Epithelial cell of proximal tubule (primary cell): ENCODE measurements around the gene DCTD. TPM values are rescaled to one million over a fixed set of nuclear protein-coding genes. Genes with fewer than 3 reads are reported as not detected.

Experiments used
- DNase-seq: peaks from one replicate; pipeline ENCODE4 v3.0.0-alpha.2; 2011; ENCODE audit warnings: low read depth
- H3K4me3 ChIP-seq: 2 replicates; pipeline ENCODE4 v1.5.1; 2011; ENCODE audit warnings: low read depth, mild to moderate bottlenecking, low read length
- total RNA-seq: library from RNA; depleted of rRNA; stranded (reverse); fragments of >200 nt; gene quantifications from 2 replicates; pipeline ENCODE4 v1.2.3, GENCODE V29; 2015
- TF ChIP-seq, protein P1 (sequence below): conservative IDR thresholded peaks from 2 replicates; pipeline ENCODE4 v1.5.1; 2012; ENCODE audit warnings: low read depth, mild to moderate bottlenecking, low read length

The DCTD gene
- total RNA-seq, 1 donor from 2014 or later, result 86.3 TPM

DNA sequence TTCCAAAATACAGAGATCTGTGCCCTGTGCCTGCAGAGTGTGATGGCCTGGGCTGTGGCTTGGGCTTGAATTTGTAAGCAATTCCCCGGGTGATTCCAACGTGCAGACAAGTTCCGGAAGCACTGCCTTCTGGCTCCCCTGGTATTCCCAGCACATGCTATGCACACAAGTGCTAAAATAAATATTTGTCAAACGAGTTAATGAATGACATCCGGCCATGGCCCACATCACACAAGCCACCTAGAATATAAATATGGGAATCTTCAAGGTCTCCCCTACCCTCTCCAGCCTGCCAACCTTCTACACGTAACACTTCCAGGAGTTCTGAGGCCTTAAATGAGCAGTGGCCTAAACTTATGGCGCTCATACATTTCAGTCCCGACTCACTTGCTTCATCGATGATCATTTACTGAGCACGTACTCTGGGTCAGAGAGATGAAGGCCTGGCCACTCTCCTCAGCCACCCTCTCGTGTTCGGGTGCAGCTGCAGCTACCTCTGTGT is 21.3 kb downstream of the DCTD start:
- DNase-seq, result no peak
- TF ChIP-seq, protein P1, sequence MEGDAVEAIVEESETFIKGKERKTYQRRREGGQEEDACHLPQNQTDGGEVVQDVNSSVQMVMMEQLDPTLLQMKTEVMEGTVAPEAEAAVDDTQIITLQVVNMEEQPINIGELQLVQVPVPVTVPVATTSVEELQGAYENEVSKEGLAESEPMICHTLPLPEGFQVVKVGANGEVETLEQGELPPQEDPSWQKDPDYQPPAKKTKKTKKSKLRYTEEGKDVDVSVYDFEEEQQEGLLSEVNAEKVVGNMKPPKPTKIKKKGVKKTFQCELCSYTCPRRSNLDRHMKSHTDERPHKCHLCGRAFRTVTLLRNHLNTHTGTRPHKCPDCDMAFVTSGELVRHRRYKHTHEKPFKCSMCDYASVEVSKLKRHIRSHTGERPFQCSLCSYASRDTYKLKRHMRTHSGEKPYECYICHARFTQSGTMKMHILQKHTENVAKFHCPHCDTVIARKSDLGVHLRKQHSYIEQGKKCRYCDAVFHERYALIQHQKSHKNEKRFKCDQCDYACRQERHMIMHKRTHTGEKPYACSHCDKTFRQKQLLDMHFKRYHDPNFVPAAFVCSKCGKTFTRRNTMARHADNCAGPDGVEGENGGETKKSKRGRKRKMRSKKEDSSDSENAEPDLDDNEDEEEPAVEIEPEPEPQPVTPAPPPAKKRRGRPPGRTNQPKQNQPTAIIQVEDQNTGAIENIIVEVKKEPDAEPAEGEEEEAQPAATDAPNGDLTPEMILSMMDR, result no peak
- no peak overlapping the region for H3K4me3 ChIP-seq

DNA sequence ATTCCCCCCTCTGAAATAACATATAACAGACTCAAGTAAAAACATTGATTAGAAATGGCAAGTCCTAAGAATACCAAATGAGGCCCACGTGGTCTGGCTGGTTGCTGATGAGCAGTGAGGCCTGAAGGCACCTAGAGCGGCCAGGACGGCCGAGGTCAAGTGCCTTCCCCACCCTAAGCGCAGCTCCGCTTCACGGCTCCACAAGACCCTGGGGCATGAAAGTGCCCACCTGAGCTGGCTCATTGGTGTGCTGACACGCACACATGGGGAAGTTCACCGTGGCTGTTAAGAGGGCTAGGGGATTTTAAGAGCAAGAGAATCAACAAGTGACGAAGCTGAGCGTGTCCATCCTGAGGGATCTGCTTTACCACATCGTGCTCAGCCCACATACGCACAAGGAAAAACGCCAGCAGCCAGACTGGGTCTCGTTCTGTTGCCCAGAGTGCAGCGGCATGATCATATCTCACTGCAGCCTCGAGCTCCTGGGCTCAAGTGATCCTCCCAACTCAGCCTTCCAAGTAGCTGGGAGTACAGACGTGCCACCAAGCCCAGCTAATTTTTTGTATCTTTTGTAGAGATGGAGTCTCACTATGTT is 22.4 kb downstream of the DCTD start:
- DNase-seq, result no peak
- H3K4me3 ChIP-seq, result no peak overlapping the region
- TF ChIP-seq, protein P1, result no peak

DNA sequence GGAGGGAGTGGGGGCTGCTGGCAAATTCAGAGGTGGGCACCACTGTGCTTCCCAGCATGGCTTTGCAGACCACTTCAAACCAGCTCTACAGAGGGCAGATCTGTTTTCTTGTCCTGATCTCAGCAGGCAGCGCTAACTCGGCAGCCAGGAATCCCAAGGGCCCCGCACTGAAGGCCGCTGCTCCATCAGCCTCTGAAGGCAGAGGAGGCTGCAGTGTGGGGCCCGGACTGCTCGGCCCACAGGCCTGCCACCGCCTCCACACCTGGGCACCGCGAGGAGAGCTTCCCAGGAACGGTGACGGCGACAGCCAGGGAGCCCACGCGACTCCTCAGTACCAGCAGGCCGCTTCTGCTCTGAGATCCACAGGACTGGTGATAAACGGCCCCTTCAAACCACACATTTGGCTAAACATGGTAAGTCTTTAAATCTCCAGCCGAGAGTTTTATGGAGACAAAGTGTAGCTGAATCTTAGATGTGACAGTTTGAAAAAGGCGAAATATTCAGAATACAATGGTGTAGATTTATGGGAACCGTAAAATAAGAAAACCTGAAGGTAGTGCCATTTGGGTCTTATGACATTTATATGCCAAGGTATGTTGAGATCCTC is 23.6 kb downstream of the DCTD start:
- no peak overlapping the region for H3K4me3 ChIP-seq
- DNase-seq, result no peak
- TF ChIP-seq, protein P1, result no peak

DNA sequence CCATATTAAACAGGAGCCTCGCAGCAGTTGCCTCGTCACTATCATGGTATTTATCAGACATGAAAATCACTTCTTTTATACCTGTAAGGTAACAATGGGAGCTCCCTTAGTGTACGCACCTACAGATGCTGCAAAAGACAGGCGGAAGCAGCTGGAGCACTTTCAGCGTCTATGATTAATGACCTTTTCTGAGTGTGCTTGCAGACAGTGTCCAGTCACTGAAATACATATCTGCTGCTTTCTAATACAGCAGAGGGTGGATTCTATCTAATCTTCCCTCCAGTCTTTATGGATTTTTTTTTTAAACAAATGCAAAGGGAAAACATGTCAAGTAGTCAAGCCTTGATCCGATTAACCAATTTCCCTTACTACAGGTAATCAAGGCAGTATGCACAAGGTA is 24.1 kb downstream of the DCTD start:
- TF ChIP-seq, protein P1, result no peak
- no peak overlapping the region for H3K4me3 ChIP-seq
- DNase-seq, result no peak

DNA sequence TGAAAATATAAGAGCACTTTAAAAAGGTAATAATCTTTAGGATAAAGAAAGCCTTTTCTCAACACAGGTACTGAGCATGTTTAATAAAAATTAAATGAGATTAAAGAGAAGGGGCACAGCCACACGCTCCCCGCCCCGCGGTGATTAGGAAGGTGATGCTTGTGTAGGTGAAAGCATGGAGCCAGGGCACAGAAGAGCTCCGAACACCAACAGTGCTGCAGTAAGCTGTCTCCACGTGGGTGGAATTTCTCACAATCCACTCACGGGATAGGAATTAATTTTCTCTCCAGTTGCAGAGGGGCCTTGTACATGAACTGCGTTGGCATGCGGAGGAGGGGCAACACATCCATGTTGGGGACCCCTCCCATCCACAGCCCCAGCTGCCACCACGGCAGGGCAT is 27.0 kb downstream of the DCTD start:
- DNase-seq, result no peak
- H3K4me3 ChIP-seq, result no peak overlapping the region
- TF ChIP-seq, protein P1, result no peak

DNA sequence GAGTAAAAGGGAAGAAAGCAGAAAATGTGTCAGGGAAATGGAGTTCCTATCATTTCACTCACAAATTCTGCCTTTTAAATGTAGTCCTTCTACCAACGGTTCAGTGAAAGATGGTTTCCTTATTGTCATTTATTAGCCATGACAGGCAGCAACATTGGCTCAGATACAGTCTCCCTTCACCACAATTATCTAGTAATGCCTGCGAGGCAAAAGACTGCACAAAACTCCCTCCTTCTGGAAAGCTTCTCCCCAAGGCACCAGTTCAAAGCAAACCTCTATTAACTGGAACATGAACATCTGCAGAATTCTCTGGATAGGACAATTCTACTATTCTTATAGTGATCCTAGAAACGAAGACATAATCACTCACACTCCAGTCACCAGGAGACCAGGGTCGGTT is 28.3 kb downstream of the DCTD start:
- no peak overlapping the region for H3K4me3 ChIP-seq
- TF ChIP-seq, protein P1, result no peak
- no peak for DNase-seq

DNA sequence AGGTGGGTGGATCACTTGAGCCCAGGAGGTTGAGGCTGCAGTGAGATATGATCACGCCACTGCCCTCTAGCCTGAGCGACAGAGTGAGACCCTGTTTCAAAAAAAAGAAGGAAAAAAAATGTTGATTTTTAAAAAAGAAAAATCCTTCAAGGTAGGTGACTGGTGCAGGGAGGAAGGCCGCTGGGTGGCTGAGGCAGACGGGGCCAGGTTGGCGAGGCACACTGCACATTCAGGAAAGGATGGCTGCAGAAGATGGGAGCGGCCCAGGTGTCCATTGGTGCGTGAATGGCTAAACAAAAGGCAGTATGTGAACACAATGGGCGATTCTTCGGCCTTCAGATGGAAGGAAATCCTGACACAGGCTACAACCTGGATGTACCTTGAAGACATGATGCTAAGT is 30.4 kb downstream of the DCTD start:
- no peak overlapping the region for H3K4me3 ChIP-seq
- no peak for DNase-seq
- TF ChIP-seq, protein P1, result no peak
